ENCODE measurements around the gene KLHDC7B.
A peak's percentile ranks its signal among the peaks of the same experiment; 100 is the strongest.
"Not testable (repeated sequence)": the region's sequence is repeated elsewhere in the genome, so short reads cannot be mapped to it uniquely, and the experiment has no call there.

KLHDC7B gene

DNA sequence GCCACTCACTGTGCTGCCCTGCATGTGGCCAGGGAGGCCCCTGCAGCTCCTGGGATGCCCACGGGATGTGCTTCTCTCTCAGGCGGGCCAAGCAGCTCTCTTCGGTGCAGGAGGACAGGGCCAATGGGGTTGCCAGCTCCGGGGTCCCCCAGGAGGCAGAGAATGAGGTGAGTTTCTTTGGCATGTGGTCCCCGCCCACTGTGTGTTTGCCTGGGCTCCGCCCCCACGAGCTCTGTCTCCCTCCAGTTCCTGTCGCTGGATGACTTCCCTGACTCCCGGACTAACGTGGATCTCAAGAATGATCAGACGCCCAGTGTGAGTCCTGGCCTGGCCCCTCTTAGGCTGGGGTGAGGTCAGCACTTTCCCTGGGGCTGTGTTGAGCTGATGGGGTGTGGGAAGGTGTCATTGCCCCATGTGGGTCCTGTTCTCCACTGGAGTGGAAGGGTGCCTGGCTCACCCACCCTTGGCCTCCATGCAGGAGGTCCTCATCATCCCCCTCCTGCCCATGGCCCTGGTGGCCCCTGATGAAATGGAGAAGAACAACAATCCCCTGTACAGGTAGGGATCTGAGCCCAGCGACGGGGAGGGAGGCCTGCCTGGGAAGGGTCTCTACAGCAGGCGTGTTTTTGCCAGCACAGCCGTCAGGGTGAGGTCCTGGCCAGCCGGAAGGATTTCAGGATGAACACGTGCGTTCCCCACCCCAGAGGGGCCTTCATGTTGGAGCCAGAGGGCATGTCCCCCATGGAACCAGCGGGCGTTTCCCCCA is 28.0 kb upstream of the KLHDC7B start:
- DNase-seq: no peak

DNA sequence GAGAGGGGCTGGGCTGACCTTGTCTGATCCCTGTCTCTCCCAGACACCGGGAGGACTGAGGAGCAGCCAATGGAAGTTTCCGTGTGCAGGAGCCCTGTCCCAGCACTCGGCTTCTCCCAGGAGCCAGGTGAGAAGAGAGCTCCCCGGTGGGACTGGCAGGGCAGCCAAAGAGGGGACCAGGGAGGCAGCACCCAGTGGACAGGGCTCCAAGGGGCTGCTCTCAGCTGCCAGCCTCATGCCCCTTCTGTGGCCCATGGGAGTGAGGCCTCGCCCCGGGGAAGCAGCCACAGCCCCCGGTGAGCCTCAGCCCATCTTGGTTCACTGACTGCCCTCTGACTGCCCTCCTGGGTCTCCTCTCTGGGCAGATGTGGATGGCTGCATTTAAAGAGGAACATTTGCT is 27.1 kb upstream of the KLHDC7B start:
- DNase-seq: no peak

DNA sequence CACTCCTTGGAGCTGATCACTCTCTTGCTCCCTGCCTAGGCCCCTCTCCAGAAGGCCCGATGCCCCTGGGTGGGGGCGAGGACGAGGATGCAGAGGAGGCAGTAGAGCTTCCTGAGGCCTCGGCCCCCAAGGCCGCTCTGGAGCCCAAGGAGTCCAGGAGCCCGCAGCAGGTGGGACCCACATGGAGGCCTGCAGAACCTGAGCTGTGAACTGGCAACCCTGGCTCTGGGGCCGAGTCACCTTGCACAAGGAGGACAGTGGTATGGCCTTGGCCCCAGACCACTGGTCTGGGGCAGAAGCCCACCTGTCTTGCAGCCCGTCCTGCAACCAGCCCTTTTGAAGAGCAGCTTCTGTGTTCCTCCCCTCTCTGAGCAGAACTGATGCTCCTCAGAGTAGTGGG is 26.5 kb upstream of the KLHDC7B start:
- DNase-seq: no peak

DNA sequence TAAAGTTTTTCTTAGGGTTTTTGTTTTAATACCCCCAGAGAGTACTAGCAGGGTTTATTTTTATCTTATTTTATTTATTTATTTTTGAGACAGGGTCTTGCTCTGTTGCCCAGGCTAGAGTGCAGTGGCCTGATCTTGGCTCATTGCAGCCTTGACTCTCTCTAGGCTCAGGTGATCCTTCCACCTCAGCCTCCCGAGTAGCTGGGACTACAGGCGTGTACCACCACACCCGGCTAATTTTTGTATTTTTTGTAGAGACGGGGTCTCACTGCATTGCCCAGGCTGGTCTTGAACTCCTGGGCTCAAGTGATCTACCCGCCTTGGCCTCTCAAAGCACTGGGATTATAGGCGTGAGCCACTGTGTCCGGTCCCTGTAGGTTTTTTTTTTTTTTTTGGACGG is 25.5 kb upstream of the KLHDC7B start:
- not testable (repeated sequence) for DNase-seq

DNA sequence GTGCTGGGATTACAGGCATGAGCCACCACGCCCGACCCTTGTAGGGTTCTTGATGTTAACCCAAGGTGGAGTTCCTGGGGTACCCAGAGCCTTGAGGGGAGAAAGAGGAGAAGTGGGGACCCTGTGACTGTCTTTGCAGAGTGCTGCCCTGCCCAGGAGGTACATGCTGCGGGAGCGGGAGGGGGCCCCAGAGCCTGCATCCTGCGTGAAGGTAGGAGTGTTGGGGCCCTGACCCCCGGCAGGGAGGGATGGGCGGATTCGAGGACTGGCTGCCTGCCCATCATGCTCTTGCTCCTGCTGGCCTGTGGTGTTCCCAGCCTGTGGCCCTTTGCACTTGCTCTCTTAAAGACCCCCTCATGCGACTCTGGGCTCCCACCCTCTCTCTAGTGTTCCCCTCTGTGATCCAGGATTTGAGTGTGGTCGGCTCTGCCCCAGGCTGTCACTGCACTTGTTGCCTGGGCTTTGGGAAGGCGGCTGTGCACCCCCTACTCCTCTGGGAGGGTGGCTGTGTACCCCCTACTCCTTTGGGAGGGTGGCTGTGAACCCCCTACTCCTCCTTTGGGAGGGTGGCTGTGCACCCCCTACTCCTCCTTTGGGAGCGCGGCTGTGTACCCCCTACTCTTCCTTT is 24.8 kb upstream of the KLHDC7B start:
- no peak for DNase-seq

DNA sequence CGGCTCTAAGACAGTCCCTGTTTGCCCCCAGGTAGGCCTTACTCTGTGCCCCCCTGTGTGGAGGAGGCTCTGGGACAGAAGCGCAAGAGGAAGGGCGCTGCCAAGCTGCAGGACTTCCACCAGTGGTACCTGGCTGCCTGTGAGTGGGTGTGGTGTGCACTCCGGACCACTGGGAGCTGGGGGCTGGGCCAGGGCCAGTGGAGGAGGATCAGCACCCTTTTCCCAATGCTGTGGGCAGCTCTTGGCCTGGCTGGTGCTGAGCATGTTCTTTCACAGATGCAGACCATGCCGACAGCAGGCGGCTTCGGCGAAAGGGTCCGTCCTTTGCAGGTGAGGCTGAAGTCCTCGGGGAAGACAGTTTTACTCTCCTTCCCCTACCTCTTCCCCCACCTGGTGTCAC is 24.0 kb upstream of the KLHDC7B start:
- DNase-seq: no peak

DNA sequence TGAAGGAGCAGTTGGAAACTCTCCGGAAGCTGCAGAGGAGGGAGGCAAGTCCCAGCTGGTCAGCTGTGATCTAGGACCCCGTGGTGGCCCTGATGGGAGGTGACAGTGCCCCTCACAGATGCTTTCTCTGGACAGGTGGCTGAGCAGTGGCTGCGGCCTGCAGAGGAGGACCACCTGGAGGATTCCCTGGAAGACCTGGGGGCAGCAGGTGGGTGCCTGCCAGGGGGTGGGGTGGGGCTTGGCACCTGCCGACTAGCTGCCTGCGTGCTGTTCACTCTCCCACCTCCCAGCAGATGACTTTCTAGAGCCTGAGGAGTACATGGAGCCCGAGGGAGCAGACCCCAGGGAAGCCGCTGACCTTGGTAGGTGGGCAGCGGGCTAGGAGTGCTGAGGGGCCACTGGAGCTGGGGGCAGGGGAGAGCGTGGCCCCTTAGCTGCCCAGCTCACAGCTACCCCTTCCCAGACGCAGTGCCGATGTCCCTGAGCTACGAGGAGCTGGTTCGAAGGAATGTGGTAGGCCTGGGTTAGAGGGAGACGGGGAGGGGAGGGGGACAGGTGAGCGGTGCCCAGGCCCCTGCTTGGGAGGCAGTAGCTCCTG is 23.4 kb upstream of the KLHDC7B start:
- DNase-seq: no peak

DNA sequence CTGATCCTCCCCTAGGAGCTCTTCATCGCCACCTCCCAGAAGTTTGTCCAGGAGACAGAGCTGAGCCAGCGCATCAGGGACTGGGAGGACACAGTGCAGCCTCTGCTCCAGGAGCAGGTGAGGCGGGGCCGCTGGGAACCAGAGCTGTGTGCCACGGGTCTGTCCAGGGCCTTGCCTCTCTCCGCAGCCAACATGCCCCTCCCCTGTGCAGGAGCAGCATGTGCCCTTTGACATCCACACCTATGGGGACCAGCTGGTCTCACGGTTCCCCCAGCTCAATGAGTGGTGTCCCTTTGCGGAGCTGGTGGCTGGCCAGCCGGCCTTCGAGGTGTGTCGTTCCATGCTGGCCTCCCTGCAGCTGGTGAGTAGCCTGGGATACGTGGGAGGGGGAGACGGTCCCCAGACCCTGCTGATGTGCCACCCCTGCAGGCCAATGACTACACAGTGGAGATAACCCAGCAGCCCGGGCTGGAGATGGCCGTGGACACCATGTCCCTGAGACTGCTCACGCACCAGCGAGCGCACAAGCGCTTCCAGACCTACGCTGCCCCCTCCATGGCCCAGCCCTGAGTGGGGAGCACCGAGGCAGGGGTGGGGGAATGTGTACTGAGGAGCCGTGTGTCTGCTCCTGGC is 22.8 kb upstream of the KLHDC7B start:
- DNase-seq: no peak

DNA sequence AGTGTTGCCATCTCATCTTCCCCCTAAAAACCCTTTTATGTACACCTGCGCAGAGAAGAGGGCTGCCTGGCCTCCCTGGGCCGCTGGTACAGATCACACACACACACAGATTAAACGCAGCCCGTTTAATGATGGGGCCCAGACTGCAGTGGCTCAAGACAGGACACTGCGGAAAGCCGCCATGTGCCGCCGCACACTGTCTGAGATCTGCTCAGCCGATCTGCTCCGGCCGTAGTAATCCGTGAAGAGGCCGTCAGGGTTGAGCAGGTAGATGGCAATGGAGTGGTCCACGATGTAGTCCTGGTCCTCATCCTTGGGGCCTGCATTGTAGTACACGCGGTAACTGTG is 22.3 kb upstream of the KLHDC7B start:
- no peak for DNase-seq

DNA sequence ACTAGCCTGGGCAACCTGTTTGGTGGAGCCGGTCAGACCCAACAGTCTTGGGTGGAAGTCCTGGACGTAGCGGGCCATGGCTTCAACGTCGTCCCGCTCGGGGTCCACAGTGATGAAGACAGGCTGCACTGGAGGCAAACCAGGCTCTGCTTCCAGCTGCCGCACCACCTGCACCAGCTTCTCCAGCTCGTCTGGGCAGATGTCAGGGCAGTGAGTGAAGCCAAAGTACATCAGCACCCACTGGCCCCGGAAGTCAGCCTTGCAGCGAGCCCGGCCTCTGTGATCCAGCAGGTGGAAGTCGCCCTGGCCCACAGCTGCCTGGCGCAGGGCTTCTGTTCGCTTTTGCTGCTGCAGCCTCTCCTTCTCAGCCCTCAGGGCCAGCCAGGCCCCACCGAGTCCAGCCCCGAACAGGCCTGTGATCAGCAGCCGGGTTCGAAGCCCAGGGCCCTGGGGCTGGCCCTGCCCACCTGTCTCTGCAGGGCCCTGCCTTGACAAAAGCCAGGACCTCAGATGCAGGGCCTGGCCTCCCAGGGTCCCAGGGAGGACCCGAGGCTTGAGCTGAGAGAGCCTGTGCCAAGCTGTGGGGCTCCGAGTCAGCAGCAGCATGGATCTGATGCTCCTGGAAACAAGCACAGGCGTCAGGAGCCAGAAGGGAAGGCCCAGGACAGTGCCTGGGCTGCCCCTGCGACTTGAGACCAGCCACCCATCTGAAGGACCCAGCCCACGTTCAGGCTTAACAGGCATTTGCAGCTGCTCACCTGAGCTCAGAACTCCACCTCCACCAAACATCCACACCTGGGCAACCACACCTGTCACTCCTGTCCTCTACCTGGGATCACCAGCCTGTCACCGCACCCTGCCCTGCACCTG is 21.7 kb upstream of the KLHDC7B start:
- DNase-seq: no peak

DNA sequence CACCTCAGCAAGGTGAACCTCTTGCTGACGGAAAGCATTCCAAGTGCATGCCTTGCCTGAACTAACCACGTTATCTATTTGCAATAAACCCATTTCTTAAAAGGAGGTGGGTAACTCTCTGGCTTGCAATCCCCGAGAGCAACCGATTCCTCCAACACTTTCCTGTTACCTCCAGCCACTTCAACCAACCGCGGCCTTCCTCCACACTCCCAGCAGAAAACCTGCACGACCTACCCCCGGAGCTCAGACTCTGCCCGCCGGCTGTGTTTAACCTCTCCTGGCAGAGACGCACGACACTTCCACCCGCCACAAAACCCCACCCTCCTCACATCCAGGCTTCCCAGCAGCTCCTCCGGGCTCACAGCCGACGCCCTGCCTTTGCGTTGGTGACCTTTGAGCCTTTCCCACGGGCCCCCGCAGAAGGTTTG is 21.0 kb upstream of the KLHDC7B start:
- DNase-seq: peak in 1 of 2 experiments; percentile 37

DNA sequence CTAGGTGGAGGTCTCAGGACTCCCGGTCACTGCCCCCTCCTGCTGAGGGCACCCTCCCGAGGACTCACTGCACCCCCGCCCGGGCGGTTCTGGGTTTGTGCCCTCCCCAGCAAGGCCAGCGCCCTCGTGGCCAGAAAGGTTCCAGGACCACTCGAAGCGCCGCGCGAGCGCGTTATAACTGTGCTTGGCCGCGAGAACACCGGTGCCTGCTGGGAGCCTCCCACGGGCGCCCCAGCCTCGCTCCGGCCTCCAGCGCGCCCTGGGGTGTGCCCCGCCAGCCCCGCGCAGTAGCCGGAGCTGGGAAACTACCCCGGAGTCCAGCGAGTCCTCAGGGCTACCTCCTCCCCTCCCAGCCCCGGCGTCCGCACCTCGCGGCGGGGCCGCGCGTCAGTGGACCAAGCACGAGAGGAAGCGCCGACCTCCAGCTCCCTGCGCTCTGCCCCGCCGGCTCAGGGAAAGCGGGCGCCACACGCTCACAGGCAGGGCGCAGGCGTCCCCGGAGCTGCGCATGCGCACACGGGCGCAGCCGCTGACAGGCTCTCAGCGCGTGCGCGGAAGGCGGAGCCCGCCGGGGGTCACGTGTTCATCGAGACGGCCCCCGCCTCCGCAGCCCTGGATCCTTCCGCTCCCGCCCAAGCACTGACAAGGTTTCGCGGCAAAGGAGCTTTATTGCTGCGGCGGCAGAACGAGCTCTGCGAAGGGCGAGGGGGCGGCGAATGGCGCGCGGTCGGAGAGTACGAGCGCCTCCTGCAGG is 20.4 kb upstream of the KLHDC7B start, which contains the start of gene SCO2:
TSS of gene SCO2 (minus strand) at position 495 of the 754 bp plus-strand sequence. CDS start 1,187 bp downstream, outside the sequence.
- peak; percentile 94 for DNase-seq

DNA sequence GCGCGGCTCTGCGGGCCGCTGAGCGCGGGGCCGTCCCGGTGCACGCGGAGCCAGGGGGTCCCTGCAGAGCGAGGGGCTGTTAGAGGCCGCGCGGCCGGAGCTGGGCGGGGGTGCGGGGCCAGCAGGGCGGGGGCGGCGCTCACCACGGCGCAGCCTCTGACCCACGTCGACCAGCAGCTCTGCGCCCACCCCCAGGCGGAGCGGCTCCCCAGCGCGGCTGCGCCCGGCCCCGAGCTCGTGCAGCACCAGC is 19.9 kb upstream of the KLHDC7B start:
- DNase-seq: no peak

DNA sequence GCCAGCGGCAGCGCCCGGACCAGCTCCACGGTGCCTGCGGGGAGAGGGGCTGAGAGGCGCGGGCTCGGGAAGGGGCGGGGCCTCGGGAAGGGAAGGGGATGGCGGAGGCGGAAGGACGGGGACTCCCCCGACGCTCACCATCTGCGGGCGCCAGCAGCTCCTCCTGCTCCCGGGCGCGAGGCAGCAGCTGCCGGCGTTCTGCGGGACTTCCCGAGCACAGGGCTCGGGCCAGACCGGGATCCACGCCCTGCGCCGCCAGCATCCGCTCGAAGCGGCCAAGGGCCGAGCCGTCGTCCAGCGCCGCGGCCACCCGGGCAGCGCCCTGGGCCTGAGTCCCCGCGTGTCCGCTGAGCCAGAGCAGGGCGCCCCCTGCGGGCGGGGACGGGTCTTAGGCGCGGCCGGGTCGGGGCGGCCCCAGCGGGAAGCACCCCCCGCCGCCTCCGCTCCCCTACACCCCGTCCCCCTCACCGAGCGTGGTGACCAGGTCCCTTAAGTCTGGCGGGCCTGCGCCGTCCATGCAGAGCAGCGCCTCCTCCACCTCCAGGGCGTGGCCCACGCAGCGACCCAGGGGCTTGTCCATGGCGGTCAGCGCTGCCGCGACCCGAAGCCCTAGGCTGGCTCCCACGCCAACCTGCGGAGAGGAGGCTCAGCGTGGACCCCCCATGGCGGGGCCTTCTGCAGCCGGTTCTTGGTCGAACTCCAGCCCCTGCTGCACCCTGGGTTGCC is 19.4 kb upstream of the KLHDC7B start:
- peak; percentile 69 to 73 for DNase-seq

DNA sequence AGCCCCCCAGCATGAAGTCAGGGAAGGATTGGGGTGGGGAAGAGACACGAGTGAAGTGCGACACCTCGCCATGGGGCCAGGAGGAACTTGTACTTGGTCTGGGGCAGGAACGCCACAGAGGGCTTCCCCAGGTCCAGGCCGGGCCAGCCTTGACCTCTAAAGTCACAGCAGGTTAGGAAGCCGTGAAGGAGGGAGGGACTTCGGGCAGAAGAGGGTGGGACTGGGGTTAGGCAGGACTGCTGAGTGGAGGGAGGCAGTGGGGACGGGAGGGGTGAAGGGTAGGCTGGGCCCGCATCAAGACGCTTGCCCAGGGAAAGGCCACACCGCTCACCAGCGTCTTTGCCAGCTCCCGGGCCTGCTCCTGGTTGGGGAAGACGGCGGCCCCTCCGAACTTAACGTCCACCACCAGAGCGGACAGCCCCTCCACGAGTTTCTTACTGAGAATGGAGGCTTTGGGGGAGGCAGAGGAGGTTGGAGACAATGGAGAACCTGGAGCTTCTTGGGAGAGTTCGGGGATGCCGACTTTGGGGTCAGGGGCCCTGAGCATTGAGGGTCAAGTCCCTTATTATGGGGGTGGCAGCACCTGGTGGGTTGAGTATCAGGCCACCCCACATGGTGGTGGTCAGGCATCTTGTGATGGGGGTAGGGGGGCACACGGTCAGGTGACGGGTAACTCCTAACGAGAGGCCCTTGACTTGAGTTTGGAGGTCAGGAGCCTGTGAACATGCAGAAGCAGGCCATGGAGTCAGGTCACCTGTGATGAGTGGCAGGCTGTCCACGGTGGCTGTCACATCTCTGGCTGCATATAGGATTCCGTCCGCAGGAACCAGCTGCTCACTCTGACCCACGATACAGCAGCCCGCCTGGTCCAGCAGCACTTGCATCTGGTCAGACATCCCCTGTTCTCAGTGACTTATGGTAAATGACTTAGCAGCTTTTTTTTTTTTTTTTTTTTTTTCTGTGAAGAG is 18.6 kb upstream of the KLHDC7B start:
- DNase-seq: no peak

DNA sequence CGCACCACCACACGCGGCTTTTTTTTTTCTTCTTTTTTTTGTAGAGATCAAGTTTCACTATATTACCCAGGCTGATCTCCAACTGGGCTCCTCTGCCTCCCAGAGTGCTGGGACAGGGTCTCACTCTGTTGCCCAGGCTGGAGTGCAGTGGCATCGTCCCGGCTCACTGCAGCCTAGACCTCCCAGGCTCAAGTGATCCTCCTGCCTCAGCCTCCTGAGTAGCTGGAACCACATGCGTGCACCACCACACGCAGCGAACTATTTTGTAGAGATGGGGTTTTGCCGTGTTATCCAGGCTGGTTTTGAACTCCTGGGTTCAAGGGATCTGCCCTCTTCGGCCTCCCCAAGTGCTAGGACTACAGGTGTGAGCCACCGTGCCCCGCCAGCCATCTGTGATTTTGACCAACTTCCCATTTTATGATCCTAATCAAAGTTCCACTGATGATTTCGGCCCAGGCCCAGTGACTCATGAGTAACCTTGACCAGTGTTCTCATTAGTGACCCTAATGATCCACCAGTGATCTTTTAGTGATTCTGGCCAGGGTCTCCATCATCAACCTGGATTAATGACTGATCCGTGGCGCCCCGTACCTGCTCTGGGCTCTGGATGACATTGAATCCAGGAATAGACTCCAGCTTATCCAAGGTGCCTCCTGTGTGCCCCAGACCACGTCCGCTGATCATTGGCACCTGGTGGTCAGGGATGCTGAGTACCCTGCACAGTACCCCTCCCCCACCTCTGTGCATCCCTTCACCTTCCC is 17.6 kb upstream of the KLHDC7B start:
- no peak for DNase-seq

DNA sequence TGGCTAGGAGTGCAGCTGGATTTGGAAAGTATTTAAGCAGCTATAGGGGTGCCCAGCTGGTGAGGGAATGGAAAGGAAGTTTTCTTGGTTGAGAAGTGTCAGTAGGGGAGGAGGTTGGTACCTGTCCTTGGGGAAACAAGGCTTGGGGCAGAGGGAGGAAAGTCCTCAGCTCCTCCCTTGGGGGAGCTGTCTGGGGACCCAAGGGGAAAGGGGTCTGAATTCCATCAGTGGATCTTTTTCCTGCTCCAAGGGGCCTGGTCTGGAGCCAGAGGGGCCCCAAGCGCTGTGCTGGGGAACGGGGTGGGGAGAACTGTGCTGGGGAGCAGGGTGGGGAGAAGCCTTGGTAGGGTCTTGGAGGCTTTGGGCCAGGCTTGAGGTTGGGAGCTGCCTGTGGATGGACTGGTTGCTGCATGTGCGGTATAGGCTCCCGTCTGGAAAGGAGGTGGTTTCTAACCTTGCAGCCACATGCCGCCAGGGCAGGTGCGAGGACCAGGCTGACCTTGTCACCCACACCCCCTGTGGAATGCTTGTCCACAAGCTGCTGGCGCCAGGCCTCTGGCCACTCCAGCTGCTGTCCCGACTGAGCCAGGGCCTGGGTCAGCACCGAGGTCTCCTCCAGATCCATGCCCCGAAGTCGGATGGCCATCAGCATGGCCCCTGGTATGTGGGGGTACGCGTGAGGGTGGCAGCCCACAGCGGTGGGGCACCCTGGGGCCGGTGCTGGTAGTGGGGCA is 16.9 kb upstream of the KLHDC7B start:
- no peak for DNase-seq

DNA sequence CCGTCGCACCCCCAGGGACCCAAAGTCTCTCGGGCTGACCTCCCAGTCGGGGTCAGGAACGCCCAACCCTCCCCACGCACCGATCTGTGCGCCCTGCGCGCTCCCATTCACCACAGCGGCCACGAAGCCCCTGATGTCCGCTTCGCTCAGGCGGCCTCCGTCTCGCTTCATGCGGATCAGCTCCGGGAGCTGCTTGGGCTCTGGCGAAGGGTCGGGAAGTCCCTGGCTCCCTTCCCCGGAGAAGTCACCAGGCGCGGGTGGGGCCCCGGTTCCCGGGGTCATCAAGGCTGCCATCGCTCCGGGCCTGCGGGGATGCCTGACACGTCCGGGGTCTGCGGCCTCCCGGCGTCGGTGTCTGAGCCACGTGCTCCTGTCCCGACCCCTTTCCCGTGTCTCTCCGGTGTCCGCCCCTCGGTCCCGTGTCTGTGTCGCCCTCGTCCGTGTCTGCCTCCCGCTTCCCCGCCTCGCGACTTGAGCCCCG is 16.2 kb upstream of the KLHDC7B start:
- no peak for DNase-seq
